SK-N-SH (cell line): ENCODE results near the gene MAP3K9. TPM values are rescaled to one million over a fixed set of nuclear protein-coding genes. Genes with fewer than 3 reads are reported as not detected.

Experiments used
- CTCF ChIA-PET: fragments of 300-600, 350-600 bp; formaldehyde crosslinking; extraction: SDS; loops from one replicate; lab custom pipeline; 2021; lab: Yijun Ruan, JAX
- POLR2A ChIA-PET: fragments of 350-600 bp; sonication (Branson Sonifier 250); formaldehyde crosslinking; extraction: SDS; loops from one replicate; lab custom pipeline; 2020; ENCODE audit warnings: antibody characterized with exemption, inconsistent platforms; lab: Yijun Ruan, JAX
- DNase-seq: peaks from one replicate; pipeline ENCODE4 v3.0.0; 2012
- H2AFZ ChIP-seq: fragments of 200-600 bp; sonication (generic); 2 replicates; pipeline ENCODE4 v1.8.1; 2016; ENCODE audit warnings: antibody characterized with exemption, mild to moderate bottlenecking, low read depth
- H3F3A ChIP-seq: fragments of 200-600 bp; sonication (generic); replicated peaks from 2 replicates; pipeline ENCODE3; 2016; ENCODE audit warnings: antibody characterized with exemption, mild to moderate bottlenecking; ENCODE audit not compliant: insufficient read depth
- H3K27ac ChIP-seq, 2 experiments: fragments of 200-500 bp in 1 of 2; fragments of 200-600 bp in 1 of 2; sonication (Bioruptor generic) in 1 of 2; sonication (generic), shearing (Covaris generic) in 1 of 2; 2 replicates each; pipeline versions ENCODE4 v1.5.1 to v1.6.1; 2014 to 2016; ENCODE audit warnings: low read depth in 2 of 2, inconsistent platforms in 1 of 2, low read length in 1 of 2, mild to moderate bottlenecking in 1 of 2, mixed read lengths in 1 of 2
- H3K27me3 ChIP-seq: fragments of 200-600 bp; sonication (generic), shearing (Covaris generic); 2 replicates; pipeline ENCODE4 v1.6.1; 2016; ENCODE audit warnings: mixed run types; ENCODE audit not compliant: insufficient read depth
- H3K36me3 ChIP-seq, 2 experiments: fragments of 200-500 bp in 1 of 2; fragments of 200-600 bp in 1 of 2; sonication (Bioruptor generic) in 1 of 2; sonication (generic) in 1 of 2; replicated peaks in 1 of 2; 2 replicates each; pipeline versions ENCODE3 to v1.5.1; 2014 to 2016; ENCODE audit warnings: low read length in 1 of 2, mild to moderate bottlenecking in 1 of 2; ENCODE audit not compliant: insufficient read depth in 2 of 2, control insufficient read depth in 1 of 2
- H3K4me1 ChIP-seq, 2 experiments: fragments of 200-500 bp in 1 of 2; fragments of 200-600 bp in 1 of 2; sonication (Bioruptor generic) in 1 of 2; sonication (generic), shearing (Covaris generic) in 1 of 2; 2 replicates each; pipeline versions ENCODE4 v1.5.1 to v1.6.1; 2014 to 2016; ENCODE audit warnings: low read depth in 1 of 2, low read length in 1 of 2, mixed run types in 1 of 2; ENCODE audit not compliant: insufficient read depth in 2 of 2, control insufficient read depth in 1 of 2
- H3K4me2 ChIP-seq: fragments of 200-600 bp; sonication (generic), shearing (Covaris generic); 2 replicates; pipeline ENCODE4 v1.6.1; 2017; ENCODE audit warnings: mixed run types
- H3K4me3 ChIP-seq, 2 experiments: fragments of 200-500 bp in 1 of 2; fragments of 200-600 bp in 1 of 2; sonication (Bioruptor generic) in 1 of 2; sonication (generic), shearing (Covaris generic) in 1 of 2; 2 replicates each; pipeline versions ENCODE4 v1.5.1 to v1.8.1; 2014 to 2016; ENCODE audit warnings: low read depth in 2 of 2, inconsistent platforms in 1 of 2, low read length in 1 of 2, mild to moderate bottlenecking in 1 of 2, mixed read lengths in 1 of 2, moderate library complexity in 1 of 2
- H3K79me2 ChIP-seq: fragments of 200-600 bp; sonication (generic); 2 replicates; pipeline ENCODE4 v1.8.1; 2017; ENCODE audit warnings: mild to moderate bottlenecking; ENCODE audit not compliant: insufficient read depth
- H3K9ac ChIP-seq: fragments of 200-600 bp; sonication (generic); 2 replicates; pipeline ENCODE4 v1.6.1; 2017; ENCODE audit warnings: mixed run types
- H3K9me2 ChIP-seq: fragments of 200-600 bp; sonication (generic); 2 replicates; pipeline ENCODE4 v1.6.1; 2017; ENCODE audit warnings: mixed run types
- H3K9me3 ChIP-seq: fragments of 200-600 bp; sonication (generic); 2 replicates; pipeline ENCODE4 v1.6.1; 2017; ENCODE audit warnings: mixed run types, mild to moderate bottlenecking, moderate library complexity
- H4K20me1 ChIP-seq: fragments of 200-600 bp; sonication (generic); 2 replicates; pipeline ENCODE4 v1.6.1; 2017; ENCODE audit warnings: mild to moderate bottlenecking, mixed run types; ENCODE audit not compliant: insufficient read depth
- CHD2 ChIP-seq: fragments of 150-350 bp; IDR thresholded peaks from 2 replicates; pipeline ENCODE4 v1.6.1; 2018; ENCODE audit warnings: low read length; ENCODE audit not compliant: partially characterized antibody
- ELF1 ChIP-seq: IDR thresholded peaks from 2 replicates; pipeline ENCODE4 v1.4.0; 2012
- EP300 ChIP-seq, 2 experiments: IDR thresholded peaks; 2 replicates each; pipeline versions ENCODE4 v1.4.0 to v1.6.1; 2012; ENCODE audit warnings: borderline replicate concordance in 1 of 2, low read depth in 1 of 2, low read length in 1 of 2
- EZH2phosphoT487 ChIP-seq: fragments of 200-600 bp; sonication (generic); IDR thresholded peaks from 2 replicates; pipeline ENCODE4 v1.6.1; 2017; ENCODE audit warnings: low read depth, mixed run types, mild to moderate bottlenecking, antibody characterized with exemption, moderate library complexity, borderline replicate concordance
- FOXM1 ChIP-seq: IDR thresholded peaks from 2 replicates; pipeline ENCODE4 v1.4.0; 2012; ENCODE audit warnings: low read depth, mild to moderate bottlenecking
- GABPA ChIP-seq: IDR thresholded peaks from 2 replicates; pipeline ENCODE4 v1.4.0; 2012; ENCODE audit warnings: low read depth, mild to moderate bottlenecking
- MXI1 ChIP-seq: IDR thresholded peaks from 2 replicates; pipeline ENCODE4 v1.6.1; 2012; ENCODE audit warnings: mild to moderate bottlenecking, low read depth, low read length, improper control_type of control experiment
- NFIC ChIP-seq: IDR thresholded peaks from 2 replicates; pipeline ENCODE4 v1.4.0; 2012; ENCODE audit warnings: borderline replicate concordance
- REST ChIP-seq: IDR thresholded peaks from 2 replicates; pipeline ENCODE4 v1.6.1; 2012; ENCODE audit warnings: mild to moderate bottlenecking, low read depth, low read length, moderate library complexity
- RXRA ChIP-seq: IDR thresholded peaks from 2 replicates; pipeline ENCODE4 v1.4.0; 2012; ENCODE audit warnings: low read depth, mild to moderate bottlenecking, borderline replicate concordance
- SIN3A ChIP-seq: IDR thresholded peaks from 2 replicates; pipeline ENCODE4 v1.6.1; 2012; ENCODE audit warnings: low read depth, mild to moderate bottlenecking, low read length, moderate library complexity, borderline replicate concordance
- SMC3 ChIP-seq: IDR thresholded peaks from 2 replicates; pipeline ENCODE4 v1.6.1; 2012; ENCODE audit warnings: low read depth, low read length, improper control_type of control experiment
- TAF1 ChIP-seq: IDR thresholded peaks from 2 replicates; pipeline ENCODE4 v1.6.1; 2012; ENCODE audit warnings: low read depth, mild to moderate bottlenecking, low read length, moderate library complexity, borderline replicate concordance
- TCF12 ChIP-seq: IDR thresholded peaks from 2 replicates; pipeline ENCODE4 v1.4.0; 2012
- WGBS: methylation state at CpG from one replicate; pipeline ENCODE4 v1.1.6; 2017; ENCODE audit warnings: low lambda C conversion rate; 5-methylcytosine and 5-hydroxymethylcytosine counted together
- polyA plus RNA-seq, 3 experiments: library from polyadenylated mRNA; depleted of rRNA; stranded (reverse); fragments of >200 nt; gene quantifications; 2 replicates each; pipeline ENCODE4 v1.2.3, GENCODE V29; 2012
- TF ChIP-seq, protein P1 (sequence below): IDR thresholded peaks from 2 replicates; pipeline ENCODE4; 2012

The MAP3K9 gene
- polyA plus RNA-seq, 1 of the 3 experiments (the other 2 are of a cell fraction) = 2.0 TPM

GRCh38 chr14:70685474-70686197 is 123.7 kb downstream of the MAP3K9 start:
- Histone ChIP-seq H3K27ac (no peak overlapping the region), H3K27me3 (no peaks in the 10 kb centered on the region)
- no peak for DNase-seq

More at GRCh38 chr14:70685474-70686197, 123.7 kb downstream of the MAP3K9 start:
- Histone ChIP-seq H3K4me2 (no peak overlapping the region), H3F3A (no peaks in the 10 kb centered on the region), H3K4me1 (peaks cover 0 to 2% of the 10 kb centered on the region in 2 experiments; a peak in 1 of 4 replicates), H4K20me1 (no peaks in the 10 kb centered on the region), H3K9ac (no peak overlapping the region), H3K36me3 (no peaks in the 10 kb centered on the region), H2AFZ (no peak overlapping the region), H3K9me2 (no peaks in the 10 kb centered on the region), H3K9me3 (no peaks in the 10 kb centered on the region), H3K79me2 (no peaks in the 10 kb centered on the region), H3K4me3 (no peak overlapping the region)
- TF ChIP-seq EZH2phosphoT487 (no peak), CHD2 (no peak), REST (no peak), ELF1 (no peak), GABPA (no peak), SMC3 (no peak), MXI1 (no peak), NFIC (no peak), SIN3A (no peak), TAF1 (no peak), FOXM1 (no peak), TCF12 (no peak), EP300 (IDR thresholded peaks at IDR 0.05; ENCODE audit: borderline replicate concordance in 1 of 2, low read depth in 1 of 2, low read length in 1 of 2) (no peak), RXRA (no peak)
- TF ChIP-seq, protein P1, sequence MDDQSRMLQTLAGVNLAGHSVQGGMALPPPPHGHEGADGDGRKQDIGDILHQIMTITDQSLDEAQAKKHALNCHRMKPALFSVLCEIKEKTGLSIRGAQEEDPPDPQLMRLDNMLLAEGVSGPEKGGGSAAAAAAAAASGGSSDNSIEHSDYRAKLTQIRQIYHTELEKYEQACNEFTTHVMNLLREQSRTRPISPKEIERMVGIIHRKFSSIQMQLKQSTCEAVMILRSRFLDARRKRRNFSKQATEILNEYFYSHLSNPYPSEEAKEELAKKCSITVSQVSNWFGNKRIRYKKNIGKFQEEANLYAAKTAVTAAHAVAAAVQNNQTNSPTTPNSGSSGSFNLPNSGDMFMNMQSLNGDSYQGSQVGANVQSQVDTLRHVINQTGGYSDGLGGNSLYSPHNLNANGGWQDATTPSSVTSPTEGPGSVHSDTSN = no peak
- ChIA-PET POLR2A (no interaction called here), CTCF (interaction anchor here (1.2 to 1.4 kb wide), 2 partner anchors 28 to 29 kb away, joined by 3 read pairs; no protein-coding TSS in a partner anchor)
- whole genome bisulfite sequencing = 77% methylated on average over 7 of the region's 7 CpGs
